ENCODE results near the gene PLLP. TPM values are rescaled to one million over a fixed set of nuclear protein-coding genes. Genes with fewer than 3 reads are reported as not detected.
"Not testable (repeated sequence)": the region's sequence is repeated elsewhere in the genome, so short reads cannot be mapped to it uniquely, and the experiment has no call there.

The PLLP gene
- polyA plus RNA-seq, 3 donors = 0.52 to 1.2 (median 0.97) TPM

GRCh38 chr16:57270221-57271062, 14.0 kb downstream of the PLLP start:
- H3K27ac Mint-ChIP-seq = no peak overlapping the region
- no peak overlapping the region for H3K9ac ChIP-seq (ENCODE audit: insufficient read depth, low read length, poor library complexity, severe bottlenecking)
- H3K79me2 ChIP-seq (ENCODE audit: insufficient read depth, low read length) = no peaks in the 10 kb centered on the region
- no peak for DNase-seq
- H3K4me3 ChIP-seq (replicated peaks in 1 of 3; ENCODE audit: low read depth in 2 of 3, low read length in 3 of 3) = no peak overlapping the region
- no peaks in the 10 kb centered on the region for H3K9me3 Mint-ChIP-seq
- no peaks in the 10 kb centered on the region for H4K20me1 ChIP-seq (ENCODE audit: insufficient read depth, low read length)
- no peaks in the 10 kb centered on the region for H3K27me3 ChIP-seq (ENCODE audit: control insufficient read depth in 2 of 2, insufficient read depth in 2 of 2, low read length in 2 of 2)
- H3K27ac ChIP-seq (ENCODE audit: low read depth in 1 of 2, low read length in 2 of 2) = no peak overlapping the region
- H3K27me3 Mint-ChIP-seq (ENCODE audit: low read depth in 3 of 3) = peaks cover 0 to 8% (median 5%) of the 10 kb centered on the region in 3 donors
- no peaks in the 10 kb centered on the region for H3K36me3 ChIP-seq (replicated peaks in 1 of 2; ENCODE audit: control insufficient read depth in 1 of 2, insufficient read depth in 2 of 2, low read length in 2 of 2)
- no peak for TF ChIP-seq CTCF (IDR thresholded peaks at IDR 0.05)
- H3K4me2 ChIP-seq (replicated peaks; ENCODE audit: extremely low read depth, low read length, poor library complexity, severe bottlenecking) = no peak overlapping the region
- no peak overlapping the region for H3K4me3 Mint-ChIP-seq
- peaks cover 8 to 18% of the 10 kb centered on the region in 2 donors for H3K4me1 ChIP-seq (ENCODE audit: control insufficient read depth in 1 of 2, insufficient read depth in 2 of 2, low read length in 2 of 2)
- no peak overlapping the region for H2AFZ ChIP-seq (ENCODE audit: insufficient read depth, low read depth, low read length, poor library complexity, severe bottlenecking)
- intact Hi-C loops (cut with micrococcal nuclease) = no loop called here
- 93% methylated on average over 17 of the region's 25 CpGs for WGBS (ENCODE audit: insufficient coverage)
- H3K9me3 ChIP-seq (replicated peaks in 1 of 2; ENCODE audit: control insufficient read depth in 1 of 2, insufficient read depth in 1 of 2, low read length in 2 of 2) = no peaks in the 10 kb centered on the region
- H3K36me3 Mint-ChIP-seq = no peaks in the 10 kb centered on the region
- H3K4me1 Mint-ChIP-seq = peaks cover 17% of the 10 kb centered on the region

- H3K27me3 Mint-ChIP-seq (ENCODE audit: low read depth in 3 of 3) = peaks cover 0 to 8% (median 5%) of the 10 kb centered on the region in 3 donors
- peak overlapping the region in 2 of 7 donors; percentile 43 to 50 for H3K27ac Mint-ChIP-seq
- Histone ChIP-seq H3K36me3 (replicated peaks in 1 of 2; ENCODE audit: control insufficient read depth in 1 of 2, insufficient read depth in 2 of 2, low read length in 2 of 2) (no peaks in the 10 kb centered on the region), H4K20me1 (ENCODE audit: insufficient read depth, low read length) (no peaks in the 10 kb centered on the region), H3K4me2 (replicated peaks; ENCODE audit: extremely low read depth, low read length, poor library complexity, severe bottlenecking) (no peak overlapping the region), H3K27ac (ENCODE audit: low read depth in 1 of 2, low read length in 2 of 2) (no peak overlapping the region), H3K4me1 (ENCODE audit: control insufficient read depth in 1 of 2, insufficient read depth in 2 of 2, low read length in 2 of 2) (peaks cover 4 to 9% of the 10 kb centered on the region in 2 donors), H3K79me2 (ENCODE audit: insufficient read depth, low read length) (no peaks in the 10 kb centered on the region), H3K9ac (ENCODE audit: insufficient read depth, low read length, poor library complexity, severe bottlenecking) (no peak overlapping the region), H3K27me3 (ENCODE audit: control insufficient read depth in 2 of 2, insufficient read depth in 2 of 2, low read length in 2 of 2) (no peaks in the 10 kb centered on the region), H2AFZ (ENCODE audit: insufficient read depth, low read depth, low read length, poor library complexity, severe bottlenecking) (no peak overlapping the region), H3K4me3 (replicated peaks in 1 of 3; ENCODE audit: low read depth in 2 of 3, low read length in 3 of 3) (no peak overlapping the region), H3K9me3 (replicated peaks in 1 of 2; ENCODE audit: control insufficient read depth in 1 of 2, insufficient read depth in 1 of 2, low read length in 2 of 2) (no peaks in the 10 kb centered on the region)
- H3K9me3 Mint-ChIP-seq = no peaks in the 10 kb centered on the region
- H3K4me1 Mint-ChIP-seq = peaks cover 10% of the 10 kb centered on the region
- intact Hi-C loops (cut with micrococcal nuclease) = no loop called here
- no peak for DNase-seq
- H3K4me3 Mint-ChIP-seq = no peak overlapping the region
- no peaks in the 10 kb centered on the region for H3K36me3 Mint-ChIP-seq
- 81% methylated on average over 11 of the region's 14 CpGs for WGBS (ENCODE audit: insufficient coverage)
- no peak for TF ChIP-seq CTCF (IDR thresholded peaks at IDR 0.05)
Observed at GRCh38 chr16:57268804-57269800, 15.4 kb downstream of the PLLP start.

- H3K4me3 Mint-ChIP-seq; H3K27me3 ChIP-seq (ENCODE audit: control insufficient read depth in 2 of 2, insufficient read depth in 2 of 2, low read length in 2 of 2); H3K4me2 ChIP-seq (replicated peaks; ENCODE audit: extremely low read depth, low read length, poor library complexity, severe bottlenecking); H4K20me1 ChIP-seq (ENCODE audit: insufficient read depth, low read length); H3K27ac ChIP-seq (ENCODE audit: low read depth in 1 of 2, low read length in 2 of 2); H3K27ac Mint-ChIP-seq; H3K27me3 Mint-ChIP-seq (ENCODE audit: low read depth in 3 of 3); H3K4me3 ChIP-seq (replicated peaks in 1 of 3; ENCODE audit: low read depth in 2 of 3, low read length in 3 of 3); DNase-seq; H3K9me3 Mint-ChIP-seq; H3K9ac ChIP-seq (ENCODE audit: insufficient read depth, low read length, poor library complexity, severe bottlenecking); H3K9me3 ChIP-seq (replicated peaks in 1 of 2; ENCODE audit: control insufficient read depth in 1 of 2, insufficient read depth in 1 of 2, low read length in 2 of 2); H3K36me3 Mint-ChIP-seq; H3K79me2 ChIP-seq (ENCODE audit: insufficient read depth, low read length); H3K4me1 ChIP-seq (ENCODE audit: control insufficient read depth in 1 of 2, insufficient read depth in 2 of 2, low read length in 2 of 2); intact Hi-C loops (cut with micrococcal nuclease); H3K4me1 Mint-ChIP-seq; H2AFZ ChIP-seq (ENCODE audit: insufficient read depth, low read depth, low read length, poor library complexity, severe bottlenecking); H3K36me3 ChIP-seq (replicated peaks in 1 of 2; ENCODE audit: control insufficient read depth in 1 of 2, insufficient read depth in 2 of 2, low read length in 2 of 2): not testable (repeated sequence)
- WGBS (ENCODE audit: insufficient coverage) = 100% methylated on average over 1 of the region's 2 CpGs
Observed at GRCh38 chr16:57267343-57267742, 17.1 kb downstream of the PLLP start.

Data from CD14-positive monocyte (primary cell).